Activated B cell treated with CpG ODN at 0.5 μM for 24 hours (primary cell): Measurements from ENCODE around the gene FAM168A. TPM values are rescaled to one million over a fixed set of nuclear protein-coding genes. Genes with fewer than 3 reads are reported as not detected.

Experiments
- ATAC-seq: fragments of 200-7000 bp; cut with Tn5 transposase; one replicate; pipeline ENCODE4 v1.10.0; 2021; ENCODE audit warnings: low read depth, mild to moderate bottlenecking, moderate library complexity
- CTCF ChIA-PET: fragments of 350-600 bp; sonication (Branson Sonifier 250); formaldehyde crosslinking; loops from one replicate; lab custom pipeline; 2021; ENCODE audit warnings: antibody characterized with exemption; lab: Charles Lee
- POLR2A ChIA-PET: fragments of 350-600 bp; sonication (Branson Sonifier 250); formaldehyde crosslinking; loops from one replicate; lab custom pipeline; 2021; ENCODE audit warnings: antibody characterized with exemption; lab: Charles Lee
- DNase-seq: peaks from one replicate; pipeline ENCODE4 v3.0.0; 2022
- H3K27ac Mint-ChIP-seq: one replicate; pipeline ENCODE4 v1.8.0; 2020; ENCODE audit warnings: mixed read lengths
- H3K27me3 Mint-ChIP-seq: one replicate; pipeline ENCODE4 v1.8.0; 2021; ENCODE audit warnings: mixed read lengths
- H3K36me3 Mint-ChIP-seq: one replicate; pipeline ENCODE4 v1.8.0; 2021; ENCODE audit warnings: low read depth, mixed read lengths
- H3K4me1 Mint-ChIP-seq: one replicate; pipeline ENCODE4 v1.8.0; 2021; ENCODE audit warnings: mixed read lengths
- H3K4me3 Mint-ChIP-seq: one replicate; pipeline ENCODE4 v1.8.0; 2020; ENCODE audit warnings: mild to moderate bottlenecking, mixed read lengths
- H3K9me3 Mint-ChIP-seq: one replicate; pipeline ENCODE4 v1.8.0; 2020; ENCODE audit warnings: mixed read lengths
- CTCF ChIP-seq: fragments of 200-600 bp; IDR thresholded peaks from one replicate; pipeline ENCODE4 v1.8.0; 2022; ENCODE audit warnings: antibody characterized with exemption, mild to moderate bottlenecking
- intact Hi-C: fragments of 100-400 bp; cut with micrococcal nuclease; formaldehyde crosslinking; loops from one replicate; pipeline ENCODE4 v1.15.1; 2024
- total RNA-seq: library from RNA; stranded (reverse); gene quantifications from 2 replicates; pipeline ENCODE4 v1.2.3, GENCODE V29; 2022

FAM168A gene
- total RNA-seq, 1 donor from 2014 or later: 16.5 TPM

- no peak for DNase-seq
- H3K4me3 Mint-ChIP-seq: peak overlapping the region; percentile 75
- ChIA-PET CTCF (interaction anchor here (0.8 to 5.1 kb wide), 2 partner anchors 14 to 36 kb away, joined by 3 to 31 read pairs; no protein-coding TSS in a partner anchor), POLR2A (interaction anchor here (0.6 to 7.5 kb wide), 4 partner anchors 12 to 244 kb away, joined by 3 to 91 read pairs (median 4); partner anchors contain the start of genes FCHSD2 and RELT)
- no peaks in the 10 kb centered on the region for H3K27me3 Mint-ChIP-seq
- H3K9me3 Mint-ChIP-seq: no peaks in the 10 kb centered on the region
- no peak for TF ChIP-seq CTCF
- H3K4me1 Mint-ChIP-seq: peaks cover 91% of the 10 kb centered on the region
- peaks cover 28% of the 10 kb centered on the region for H3K36me3 Mint-ChIP-seq
- intact Hi-C loops: loop anchor here (5.0 to 10.0 kb wide), 5 partner anchors 99 to 1162 kb away; partner anchors contain the start of gene INPPL1
- H3K27ac Mint-ChIP-seq: peak overlapping the region; percentile 89
- ATAC-seq: no peak
Measured at GRCh38 chr11:73386546-73386945, 211.4 kb downstream of the FAM168A start.

- Mint-ChIP-seq H3K4me3 (peak overlapping the region; percentile 75), H3K27me3 (no peaks in the 10 kb centered on the region), H3K4me1 (peaks cover 96% of the 10 kb centered on the region), H3K27ac (peak overlapping the region; percentile 89), H3K36me3 (peaks cover 23% of the 10 kb centered on the region), H3K9me3 (no peaks in the 10 kb centered on the region)
- DNase-seq (peak; percentile 53), ATAC-seq (peak; percentile 38)
- CTCF ChIA-PET: interaction anchor here (5.1 kb wide), 1 partner anchor 35 kb away, joined by 31 read pairs; no protein-coding TSS in a partner anchor
- intact Hi-C loops: loop anchor here (5.0 to 10.0 kb wide), 5 partner anchors 99 to 1161 kb away; partner anchors contain the start of gene INPPL1
- TF ChIP-seq CTCF: no peak
- POLR2A ChIA-PET: interaction anchor here (1.5 to 7.5 kb wide), 3 partner anchors 12 to 243 kb away, joined by 5 to 91 read pairs (median 7); partner anchors contain the start of genes FCHSD2 and RELT
Measured at GRCh38 chr11:73386016-73386415, 211.9 kb downstream of the FAM168A start.

DNA sequence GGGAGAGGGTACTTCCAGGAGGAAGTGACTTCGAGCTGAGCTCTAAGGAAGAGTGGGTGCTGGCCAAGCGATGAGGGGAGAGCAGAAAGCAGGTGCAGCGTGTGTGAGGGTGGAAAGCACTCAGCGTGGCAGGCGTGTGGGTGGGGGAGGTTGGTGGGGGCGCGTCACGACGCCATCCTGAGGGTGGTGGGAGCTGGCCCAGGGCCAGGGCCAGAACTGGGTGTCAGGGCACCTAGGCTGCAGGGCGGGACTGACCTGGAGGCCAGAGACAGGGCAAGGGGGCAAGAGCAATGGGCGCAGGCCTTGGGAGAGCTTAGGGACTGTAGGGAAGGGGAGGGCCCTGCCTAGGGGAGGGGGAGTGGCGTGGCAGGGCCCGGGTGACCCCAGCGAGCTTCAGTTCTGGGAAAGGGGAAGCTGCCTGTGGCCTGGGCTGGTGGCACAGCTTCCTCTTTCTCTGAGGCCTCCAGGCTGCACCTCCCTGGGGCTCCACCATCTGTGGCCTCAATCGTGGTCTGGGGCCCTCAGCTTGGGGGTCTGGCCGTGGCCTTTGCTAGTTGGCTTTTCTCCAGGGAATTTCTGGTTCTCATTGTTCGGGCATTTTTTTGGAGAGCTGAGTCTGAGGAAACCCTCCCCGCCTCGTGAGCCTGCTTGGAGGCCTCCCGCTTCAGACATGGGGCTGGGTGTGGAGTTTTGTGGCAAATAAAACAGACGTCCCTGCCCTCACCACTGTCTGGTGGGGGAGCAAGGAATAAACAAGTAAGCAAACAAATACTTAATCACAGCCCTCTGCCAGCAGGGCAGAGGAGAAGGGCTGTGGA is 212.8 kb downstream of the FAM168A start:
- H3K4me3 Mint-ChIP-seq: peak overlapping the region; percentile 76
- intact Hi-C loops: loop anchor here (1.0 to 10.0 kb wide), 6 partner anchors 9 to 1160 kb away; partner anchors contain the start of genes INPPL1 and RELT
- peaks cover 19% of the 10 kb centered on the region for H3K36me3 Mint-ChIP-seq
- ChIA-PET CTCF (interaction anchor here (1.0 to 2.9 kb wide), 5 partner anchors 8 to 50 kb away, joined by 3 to 23 read pairs (median 5); no protein-coding TSS in a partner anchor), POLR2A (interaction anchor here (0.5 to 7.5 kb wide), 17 partner anchors 8 to 1565 kb away, joined by 3 to 91 read pairs (median 5); partner anchors contain the start of genes FAM168A, POLD3 and RELT)
- ATAC-seq: peak; percentile 63
- H3K4me1 Mint-ChIP-seq: peaks cover 100% of the 10 kb centered on the region
- H3K27ac Mint-ChIP-seq: peak overlapping the region; percentile 89
- no peaks in the 10 kb centered on the region for H3K27me3 Mint-ChIP-seq
- peak; percentile 82 for DNase-seq
- TF ChIP-seq CTCF: no peak
- no peaks in the 10 kb centered on the region for H3K9me3 Mint-ChIP-seq

GRCh38 chr11:73384531-73384871 is 213.4 kb downstream of the FAM168A start:
- Mint-ChIP-seq H3K27ac (peak overlapping the region; percentile 89), H3K4me1 (peaks cover 100% of the 10 kb centered on the region), H3K27me3 (no peaks in the 10 kb centered on the region), H3K4me3 (peak overlapping the region; percentile 76), H3K9me3 (no peaks in the 10 kb centered on the region), H3K36me3 (peaks cover 16% of the 10 kb centered on the region)
- TF ChIP-seq CTCF: no peak
- ATAC-seq (peak; percentile 0), DNase-seq (no peak)
- intact Hi-C loops: loop anchor here (10.0 kb wide), 2 partner anchors 560 to 1160 kb away; partner anchors contain the start of gene INPPL1
- POLR2A ChIA-PET: interaction anchor here (0.5 to 7.5 kb wide), 16 partner anchors 9 to 1566 kb away, joined by 3 to 91 read pairs (median 5); partner anchors contain the start of genes FAM168A, POLD3 and RELT
- CTCF ChIA-PET: interaction anchor here (1.3 to 2.9 kb wide), 5 partner anchors 9 to 241 kb away, joined by 3 to 23 read pairs (median 5); no protein-coding TSS in a partner anchor
